ENCODE data around the gene KCNE4. TPM values are rescaled to one million over a fixed set of nuclear protein-coding genes. Genes with fewer than 3 reads are reported as not detected.

Gene KCNE4
- total and polyA plus RNA-seq, 9 donors: 3.0 to 13.4 (median 8.0) TPM

- Histone ChIP-seq H3K4me1 (ENCODE audit: insufficient read depth) (peaks cover 11% of the 10 kb centered on the region), H3K36me3 (no peaks in the 10 kb centered on the region), H3K9me3 (no peaks in the 10 kb centered on the region), H3K4me3 (no peak overlapping the region), H3K27me3 (no peaks in the 10 kb centered on the region), H3K27ac (no peak overlapping the region)
- no peak for TF ChIP-seq POLR2A (IDR thresholded peaks at IDR 0.05)
- TF ChIP-seq EP300 (IDR thresholded peaks at IDR 0.05): no peak
- no peak for TF ChIP-seq CTCF (IDR thresholded peaks at IDR 0.05)
- WGBS, 3 donors: 72 to 85% (median 81%) methylated on average over 4 of the region's 4 CpGs
- no peak for DNase-seq
- intact Hi-C loops (cut with DNase I): no loop called here
Measured at GRCh38 chr2:223060201-223060825, 8.3 kb downstream of the KCNE4 start.

- Histone ChIP-seq H3K27me3 (no peaks in the 10 kb centered on the region), H3K36me3 (no peaks in the 10 kb centered on the region), H3K4me1 (ENCODE audit: insufficient read depth) (no peaks in the 10 kb centered on the region), H3K27ac (no peak overlapping the region), H3K9me3 (no peaks in the 10 kb centered on the region), H3K4me3 (no peak overlapping the region)
- TF ChIP-seq POLR2A (IDR thresholded peaks at IDR 0.05) (no peak), EP300 (IDR thresholded peaks at IDR 0.05) (no peak)
- WGBS, 3 donors: 52 to 56% (median 55%) methylated on average over 2 of the region's 2 CpGs
- no peak for DNase-seq
- intact Hi-C loops (cut with DNase I): no loop called here
Measured at GRCh38 chr2:223062396-223062795, 10.4 kb downstream of the KCNE4 start.

- TF ChIP-seq POLR2A (IDR thresholded peaks at IDR 0.05): no peak
- TF ChIP-seq CTCF (IDR thresholded peaks at IDR 0.05): no peak
- TF ChIP-seq EP300 (IDR thresholded peaks at IDR 0.05): no peak
- DNase-seq: no peak
- Histone ChIP-seq H3K27ac (no peak overlapping the region), H3K4me1 (ENCODE audit: insufficient read depth) (no peaks in the 10 kb centered on the region), H3K27me3 (no peaks in the 10 kb centered on the region), H3K9me3 (no peaks in the 10 kb centered on the region), H3K36me3 (no peaks in the 10 kb centered on the region), H3K4me3 (no peak overlapping the region)
- intact Hi-C loops (cut with DNase I): no loop called here
- WGBS, 3 donors: 59 to 73% (median 71%) methylated on average over 5 of the region's 5 CpGs
Measured at GRCh38 chr2:223065107-223065506, 13.1 kb downstream of the KCNE4 start.

- Histone ChIP-seq H3K4me3 (no peak overlapping the region), H3K4me1 (ENCODE audit: insufficient read depth) (no peaks in the 10 kb centered on the region), H3K36me3 (no peaks in the 10 kb centered on the region), H3K27ac (no peak overlapping the region), H3K27me3 (no peaks in the 10 kb centered on the region), H3K9me3 (no peaks in the 10 kb centered on the region)
- DNase-seq: no peak
- TF ChIP-seq CTCF (IDR thresholded peaks at IDR 0.05) (no peak), POLR2A (IDR thresholded peaks at IDR 0.05) (no peak), EP300 (IDR thresholded peaks at IDR 0.05) (no peak)
- 95 to 97% (median 96%) methylated on average over 5 of the region's 5 CpGs for WGBS, 3 donors
- intact Hi-C loops (cut with DNase I): no loop called here
Measured at GRCh38 chr2:223066721-223067120, 14.7 kb downstream of the KCNE4 start.

GRCh38 chr2:223068071-223068470 is 16.1 kb downstream of the KCNE4 start:
- intact Hi-C loops (cut with DNase I): no loop called here
- Histone ChIP-seq H3K4me1 (ENCODE audit: insufficient read depth) (no peaks in the 10 kb centered on the region), H3K27me3 (no peaks in the 10 kb centered on the region), H3K27ac (no peak overlapping the region), H3K4me3 (no peak overlapping the region), H3K9me3 (no peaks in the 10 kb centered on the region), H3K36me3 (no peaks in the 10 kb centered on the region)
- whole genome bisulfite sequencing, 3 donors: 10 to 20% (median 13%) methylated on average over 2 of the region's 2 CpGs
- TF ChIP-seq POLR2A (IDR thresholded peaks at IDR 0.05) (no peak), EP300 (IDR thresholded peaks at IDR 0.05) (no peak), CTCF (IDR thresholded peaks at IDR 0.05) (no peak)
- no peak for DNase-seq
